GM12892 (cell line): ENCODE data around the gene CSH1.

Experiments
- DNase-seq: peaks from one replicate; pipeline ENCODE4 v3.0.0; 2011; ENCODE audit not compliant: insufficient read length
- FAIRE-seq: peaks from 2 replicates; lab custom pipeline; 2011; peaks lifted over from hg19 to GRCh38; lab: Jason Lieb, UNC
- POLR2A ChIP-seq: IDR thresholded peaks from 2 replicates; pipeline ENCODE4 v1.6.1; 2011; ENCODE audit warnings: low read depth, low read length, control low read depth
- POLR2AphosphoS5 ChIP-seq: IDR thresholded peaks from 2 replicates; pipeline ENCODE4 v1.6.1; 2011; ENCODE audit warnings: low read depth, low read length, control low read depth
- TAF1 ChIP-seq: IDR thresholded peaks from 2 replicates; pipeline ENCODE4 v1.6.1; 2011; ENCODE audit warnings: low read depth, mild to moderate bottlenecking, control low read depth, low read length, borderline replicate concordance

The CSH1 gene

GRCh38 chr17:63937319-63937718 is 40.9 kb upstream of the CSH1 start:
- FAIRE-seq (no peak), DNase-seq (no peak)
- TF ChIP-seq TAF1: no peak
- TF ChIP-seq POLR2A: no peak
- TF ChIP-seq POLR2AphosphoS5: no peak

- TF ChIP-seq POLR2AphosphoS5 (no peak), POLR2A (no peak), TAF1 (no peak)
- DNase-seq: no peak
- FAIRE-seq: no peak
Measured at GRCh38 chr17:63934183-63935112, 38.1 kb upstream of the CSH1 start.

DNA sequence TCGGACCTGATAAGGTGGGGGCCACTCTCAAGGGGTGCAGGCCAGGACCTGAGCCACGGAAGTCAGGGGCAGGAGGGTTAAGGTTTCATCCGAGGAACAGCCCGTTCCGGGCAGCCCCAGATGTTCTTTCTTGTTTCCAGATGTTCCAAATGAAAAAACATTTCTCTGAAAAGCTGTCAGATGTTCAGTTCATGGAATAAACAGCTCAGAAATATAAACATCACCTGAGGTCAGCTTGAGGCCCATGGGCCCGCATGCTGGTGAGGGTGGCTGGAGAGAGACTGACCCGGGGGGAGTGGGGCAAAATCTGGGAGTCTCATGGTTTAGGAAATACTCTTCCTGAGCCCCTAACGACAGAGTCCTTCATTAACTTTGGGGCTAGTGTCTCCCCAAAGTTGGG is 37.2 kb upstream of the CSH1 start:
- FAIRE-seq (no peak), DNase-seq (no peak)
- TF ChIP-seq TAF1: no peak
- TF ChIP-seq POLR2AphosphoS5: no peak
- TF ChIP-seq POLR2A: no peak

- FAIRE-seq: no peak
- TF ChIP-seq POLR2AphosphoS5: no peak
- no peak for TF ChIP-seq TAF1
- no peak for TF ChIP-seq POLR2A
- no peak for DNase-seq
Measured at GRCh38 chr17:63932721-63933120, 36.3 kb upstream of the CSH1 start.

- peak; percentile 98 for DNase-seq
- peak; percentile 97 for FAIRE-seq
- TF ChIP-seq POLR2A (peak; percentile 82), TAF1 (no peak; the same call in 1 of the 2 replicates), POLR2AphosphoS5 (peak; percentile 73)
Measured at GRCh38 chr17:63931981-63932561, 35.7 kb upstream of the CSH1 start, which contains the start of gene CD79B. Gene CD79B, minus strand, starts transcription at chr17:63932331. Its CDS starts 70 bp downstream, at chr17:63932261.

DNA sequence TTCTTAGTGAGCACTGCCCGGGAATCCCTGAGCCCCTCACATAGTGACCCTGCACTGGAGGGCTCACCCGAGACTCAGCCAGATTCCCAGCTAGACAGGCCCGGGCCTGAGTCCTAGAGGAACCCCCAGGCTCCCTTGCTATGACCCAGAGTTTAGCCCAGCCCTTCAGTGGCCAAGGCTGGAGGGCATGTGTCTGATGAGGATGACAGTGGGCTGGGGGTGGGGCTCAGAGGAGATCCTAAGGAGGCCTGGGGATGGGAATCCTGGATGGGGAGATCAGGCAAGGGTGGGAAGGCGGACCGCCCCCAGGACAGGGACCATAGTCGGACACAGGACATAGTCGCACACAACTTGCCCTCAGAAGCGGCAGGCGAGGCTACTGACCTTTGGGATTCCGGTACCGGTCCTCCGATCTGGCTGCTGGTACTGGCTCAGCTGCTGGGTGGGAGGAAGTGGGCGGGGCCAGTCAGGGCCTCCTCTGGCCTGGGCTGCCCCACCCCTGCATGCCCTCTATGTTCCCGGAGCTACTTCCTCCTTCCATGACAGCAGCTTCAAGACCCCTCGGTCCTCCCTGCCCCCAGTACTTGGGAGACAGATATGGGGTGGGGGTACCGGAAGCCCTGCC is 34.7 kb upstream of the CSH1 start:
- DNase-seq (peak; percentile 86), FAIRE-seq (peak; percentile 90)

DNA sequence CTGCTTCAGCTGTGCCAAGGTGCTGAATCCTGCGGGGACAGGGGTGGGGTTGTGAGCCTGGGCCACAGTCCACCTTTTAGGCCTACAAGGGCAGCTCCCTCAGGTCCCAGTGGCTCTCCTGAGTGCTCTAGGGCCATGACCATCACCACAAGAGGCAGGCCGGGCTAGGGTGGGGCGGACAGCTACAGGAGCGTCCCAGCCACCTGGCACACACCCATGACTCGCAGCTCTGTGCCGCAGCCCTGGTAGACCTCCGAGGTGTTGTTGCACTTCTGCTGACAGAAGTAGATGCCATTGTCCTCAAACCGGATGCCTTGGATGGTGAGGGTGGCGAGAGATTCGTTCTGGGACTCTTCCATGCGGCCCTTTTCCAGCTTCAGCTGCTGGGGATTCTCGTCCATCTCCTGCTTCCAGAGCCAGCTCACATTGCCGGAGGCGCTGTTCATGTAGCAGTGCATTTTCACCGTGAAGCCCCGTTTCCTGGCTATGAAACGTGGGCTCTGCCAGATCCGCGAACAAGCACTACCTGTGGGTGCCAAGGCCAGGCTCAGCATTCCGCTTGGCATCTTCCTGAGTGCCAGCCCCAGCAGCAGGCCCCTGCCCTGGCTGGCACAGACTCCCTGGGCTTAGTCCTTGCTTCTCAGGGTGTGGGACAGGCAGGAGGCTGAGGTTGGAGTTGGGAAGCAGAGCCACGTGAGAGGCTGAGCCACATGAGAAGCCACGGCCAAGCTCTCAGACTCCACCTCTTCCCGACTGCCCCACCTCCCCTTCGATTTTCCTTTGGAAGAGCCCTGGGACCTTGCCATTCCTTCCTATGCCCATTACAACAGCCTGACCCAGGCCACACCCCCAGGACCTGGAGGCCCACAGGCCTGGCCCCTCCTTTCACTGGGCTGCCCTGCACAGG is 33.7 kb upstream of the CSH1 start:
- no peak for TF ChIP-seq TAF1
- no peak for TF ChIP-seq POLR2A
- TF ChIP-seq POLR2AphosphoS5: no peak
- no peak for DNase-seq
- FAIRE-seq: no peak

More for the DNA sequence above, 34.7 kb upstream of the CSH1 start:
- no peak for TF ChIP-seq POLR2AphosphoS5
- TF ChIP-seq POLR2A: no peak; the same call in 1 of the 2 replicates
- TF ChIP-seq TAF1: no peak

DNA sequence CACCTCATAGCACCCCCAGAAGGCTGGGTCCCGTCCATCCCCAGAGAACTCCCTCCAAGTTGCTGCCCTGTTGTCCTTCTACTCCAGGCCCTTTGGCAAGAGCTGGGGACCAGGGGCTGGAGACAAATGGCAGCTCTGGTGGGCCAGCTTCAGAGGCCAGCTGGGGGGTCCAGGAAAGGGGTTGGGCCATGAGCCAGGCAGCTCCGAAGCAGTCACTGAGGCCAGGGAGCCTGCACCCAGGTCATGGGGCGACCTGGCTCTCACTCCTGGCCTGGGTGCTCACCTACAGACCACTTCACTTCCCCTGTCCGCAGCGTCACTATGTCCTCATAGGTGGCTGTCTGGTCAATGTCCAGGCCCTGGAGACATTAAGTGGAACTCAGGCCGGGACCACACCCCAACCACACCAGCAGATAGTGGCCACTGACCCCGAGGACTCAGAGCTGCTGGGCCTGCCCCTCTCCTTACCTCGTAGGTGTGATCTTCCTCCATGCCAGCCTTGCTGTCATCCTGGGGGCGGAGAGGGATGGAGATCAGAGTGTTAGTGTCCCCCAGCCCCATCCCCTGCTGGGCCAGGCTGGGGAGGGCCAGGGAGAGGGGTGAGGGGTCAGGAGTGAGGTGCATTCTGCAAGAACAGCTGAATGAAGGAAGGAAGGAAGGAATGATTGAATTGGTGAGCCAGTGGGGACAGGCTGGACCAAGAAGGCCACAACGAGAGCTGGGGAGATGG is 32.8 kb upstream of the CSH1 start:
- DNase-seq (no peak), FAIRE-seq (no peak)
- TF ChIP-seq POLR2AphosphoS5 (no peak), POLR2A (no peak), TAF1 (no peak)

DNA sequence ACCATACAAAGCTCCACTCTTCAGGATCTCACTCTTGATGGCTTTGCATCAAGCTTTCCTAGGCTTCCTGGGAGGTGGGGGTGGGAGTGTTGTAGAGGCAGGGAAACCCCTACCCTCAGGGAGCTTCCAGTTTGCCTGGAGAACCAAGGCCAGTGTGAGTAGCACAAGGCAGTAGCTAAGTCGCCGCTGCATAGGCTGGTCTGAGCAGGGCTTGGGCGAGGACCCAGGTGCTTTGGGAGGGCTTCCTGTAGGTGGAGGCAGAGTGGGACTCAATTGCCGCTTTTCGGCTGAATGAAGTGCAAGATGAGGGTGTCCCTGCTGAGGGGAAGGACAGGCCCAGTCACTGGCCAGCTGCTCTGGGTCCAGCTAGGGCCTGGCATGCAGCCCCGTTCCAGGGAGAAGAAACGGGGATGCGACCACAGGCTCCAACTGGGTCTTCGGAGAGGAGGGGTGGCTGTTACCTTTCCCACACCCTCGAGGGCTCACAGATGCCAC is 31.8 kb upstream of the CSH1 start:
- FAIRE-seq (no peak), DNase-seq (no peak)
- TF ChIP-seq POLR2AphosphoS5 (no peak), POLR2A (no peak), TAF1 (no peak)
